Measurements from ENCODE around the gene C1QTNF8. TPM values are rescaled to one million over a fixed set of nuclear protein-coding genes. Genes with fewer than 3 reads are reported as not detected.

Gene C1QTNF8
- total RNA-seq: not detected in 2 replicates

DNA sequence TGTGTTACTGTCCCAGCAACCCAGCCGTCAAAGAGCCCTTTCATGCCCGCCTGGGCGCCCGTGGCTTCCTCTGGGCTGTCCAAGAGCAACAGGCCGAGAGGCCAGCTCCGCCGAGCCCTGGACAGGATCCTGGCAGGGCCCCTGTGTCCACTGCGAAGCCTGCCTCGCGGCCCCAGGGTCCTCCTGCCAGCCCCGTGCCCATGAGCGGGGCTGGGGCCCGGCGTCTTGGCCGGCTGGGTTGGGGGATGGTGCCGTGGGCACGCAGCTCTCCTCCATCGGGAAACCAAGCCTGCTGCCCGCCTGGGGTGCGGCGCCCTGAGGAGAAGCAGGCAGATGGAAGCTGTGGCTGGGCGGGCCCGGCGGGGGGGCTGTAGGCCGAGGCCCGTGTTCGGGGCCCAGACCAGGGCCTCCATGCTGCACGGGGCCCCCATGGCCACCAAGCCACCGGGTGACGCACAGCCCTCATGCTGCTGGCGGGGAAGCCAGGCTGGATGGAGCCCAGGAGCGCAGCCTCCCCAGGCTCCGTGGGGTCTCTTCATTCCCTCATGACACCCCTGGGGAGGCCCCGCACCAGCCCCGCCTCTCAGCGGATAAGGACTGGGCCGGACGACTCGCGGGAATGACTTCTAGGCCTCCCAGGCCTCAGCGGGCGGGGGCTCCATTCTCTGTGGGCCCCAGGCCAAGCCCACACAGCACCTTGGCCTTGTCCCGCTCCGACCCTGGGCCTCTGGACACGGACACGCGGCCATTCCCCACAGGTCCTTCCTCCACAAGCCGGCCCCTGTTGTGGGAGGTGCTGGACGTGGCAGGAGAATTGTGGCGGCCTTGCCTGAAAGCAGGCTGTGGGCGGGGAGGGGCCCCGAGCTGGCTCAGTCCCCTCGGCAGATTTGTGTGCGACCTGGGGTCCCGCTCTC, at the start of gene C1QTNF8:
Gene C1QTNF8 (minus strand): TSS at position 76 of the 914 bp plus-strand sequence. CDS start 1,322 bp downstream, outside the sequence.

DNA sequence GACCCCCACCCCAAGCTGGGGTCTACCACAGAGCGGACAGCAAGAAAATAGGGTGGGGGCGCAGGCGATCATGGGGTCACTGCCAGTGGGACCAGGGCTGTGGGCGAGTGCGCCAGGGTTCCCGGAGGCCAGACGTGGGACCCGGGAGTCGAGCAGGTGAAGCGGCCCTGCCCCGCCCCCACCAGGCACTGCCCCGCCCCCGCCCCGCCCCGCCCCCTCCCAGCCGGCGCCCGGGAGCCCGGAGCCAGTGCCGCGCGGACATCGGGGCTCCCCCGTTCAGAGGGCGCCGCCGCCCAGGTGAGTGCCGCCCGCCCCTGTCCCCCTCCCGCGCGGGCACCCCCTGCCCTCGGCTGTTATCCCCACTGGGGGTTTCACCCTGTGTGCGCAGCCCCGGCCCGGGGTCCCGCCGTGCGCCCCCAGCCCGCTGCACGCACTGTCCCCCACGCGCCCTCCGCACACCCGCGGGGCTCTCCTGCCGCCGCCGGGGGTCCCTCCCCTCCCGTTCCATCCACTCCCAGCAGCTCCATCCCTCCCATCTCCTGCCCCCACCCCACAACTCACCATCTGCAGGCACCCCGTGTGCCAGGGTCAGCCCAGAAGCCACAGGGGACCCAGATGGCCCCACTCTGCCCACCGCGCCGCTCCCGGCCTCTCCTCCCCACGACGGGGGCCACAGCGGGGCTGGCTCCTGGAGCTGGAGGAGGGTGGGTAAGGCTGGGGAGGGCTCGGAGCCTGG, 23.4 kb downstream of the C1QTNF8 start, which contains the start of gene SSTR5:
Gene SSTR5 (plus strand): TSS at position 222 of the 736 bp plus-strand sequence. CDS start 6,122 bp downstream, outside the sequence.

Other genes with a start within 250 kb of the C1QTNF8 start
- gene LMF1, start 125.3 kb downstream of the C1QTNF8 start, total RNA-seq: 21.9 and 23.9 TPM in 2 replicates
- gene SOX8, start 114.5 kb downstream of the C1QTNF8 start, total RNA-seq: under 0.01 and 0.22 TPM in 2 replicates
- 0.12 TPM in 1 of 2 replicates, not detected in the other for gene SSTR5, start 23.5 kb downstream of the C1QTNF8 start, total RNA-seq
- gene CACNA1H, start 56.9 kb upstream of the C1QTNF8 start, total RNA-seq: 22.6 and 57.2 TPM in 2 replicates
- gene TPSG1, start 129.0 kb upstream of the C1QTNF8 start, total RNA-seq: 0.37 TPM in 1 of 2 replicates, not detected in the other
- gene TPSB2, start 133.9 kb upstream of the C1QTNF8 start, total RNA-seq: not detected in 2 replicates
- gene TPSAB1, start 144.5 kb upstream of the C1QTNF8 start, total RNA-seq: not detected in 2 replicates
- gene TPSD1, start 159.8 kb upstream of the C1QTNF8 start, total RNA-seq: not detected in 2 replicates
- 56.1 and 85.5 TPM in 2 replicates for gene UBE2I, start 213.4 kb upstream of the C1QTNF8 start, total RNA-seq
- gene BAIAP3, start 237.4 kb upstream of the C1QTNF8 start, total RNA-seq: 0.12 and 0.33 TPM in 2 replicates